Tibial artery (tissue), 4 donors: ENCODE data around the gene MYLK.

Experiments used
- DNase-seq, 2 donors: peaks; one replicate each; pipeline ENCODE4 v3.0.0-alpha.2; 2019
- H3K27ac ChIP-seq, 2 donors: fragments of 200-600 bp; sonication (generic) in 1 of 2; 1 replicate in 1 of 2; 2 replicates in 1 of 2; pipeline ENCODE4 v1.5.1; 2018 to 2019; ENCODE audit warnings: mild to moderate bottlenecking in 1 of 2
- H3K27me3 ChIP-seq, 2 donors: fragments of 200-600 bp; sonication (generic) in 1 of 2; one replicate each; pipeline versions ENCODE4 v1.5.1 to v1.6.0; 2016 to 2019
- H3K36me3 ChIP-seq, 3 donors: fragments of 200-600 bp; sonication (generic) in 2 of 3; one replicate each; pipeline ENCODE4 v1.5.1; 2016 to 2019; ENCODE audit warnings: mild to moderate bottlenecking in 2 of 3
- H3K4me1 ChIP-seq, 4 donors: fragments of 200-600 bp; sonication (generic) in 2 of 4; 1 replicate in 3 of 4; 2 replicates in 1 of 4; pipeline ENCODE4 v1.5.1; 2016 to 2019
- H3K4me3 ChIP-seq, 2 donors: fragments of 200-600 bp; sonication (generic) in 1 of 2; 1 replicate in 1 of 2; 2 replicates in 1 of 2; pipeline ENCODE4 v1.5.1; 2018 to 2019; ENCODE audit warnings: mild to moderate bottlenecking in 2 of 2
- H3K9me3 ChIP-seq, 3 donors: fragments of 200-600 bp; sonication (generic) in 1 of 3; one replicate each; pipeline ENCODE4 v1.5.1; 2016 to 2019
- CTCF ChIP-seq, 2 experiments: fragments of 200-600 bp in 1 of 2; fragments of 450-650 bp in 1 of 2; IDR thresholded peaks; one replicate each; pipeline ENCODE4 v1.5.1; 2017 to 2019; ENCODE audit warnings: antibody characterized with exemption in 2 of 2, mild to moderate bottlenecking in 1 of 2, moderate library complexity in 1 of 2
- intact Hi-C: fragments of 100-400 bp; cut with DNase I; formaldehyde crosslinking; loops from one replicate; pipeline ENCODE4 v1.15.0; 2023; ENCODE audit warnings: low total_unique reads

Gene MYLK

GRCh38 chr3:123678108-123678511 lies 206.0 kb downstream of the MYLK start:
- Histone ChIP-seq H3K9me3 (no peaks in the 10 kb centered on the region), H3K27me3 (no peaks in the 10 kb centered on the region), H3K4me1 (peaks cover 0 to 100% (median 88%) of the 10 kb centered on the region in 4 donors), H3K27ac (peak overlapping the region; percentile 75 to 94), H3K36me3 (peaks cover 44 to 57% (median 44%) of the 10 kb centered on the region in 3 donors), H3K4me3 (peak overlapping the region in 1 of 2 donors; percentile 6)
- no peak for TF ChIP-seq CTCF (IDR thresholded peaks at IDR 0.05)
- intact Hi-C loops, result no loop called here
- no peak for DNase-seq

GRCh38 chr3:123672429-123673146 lies 211.5 kb downstream of the MYLK start:
- H3K4me3 ChIP-seq, result no peak overlapping the region
- peaks cover 28 to 48% (median 34%) of the 10 kb centered on the region in 3 donors for H3K36me3 ChIP-seq
- intact Hi-C loops, result no loop called here
- H3K27me3 ChIP-seq, result no peaks in the 10 kb centered on the region
- peaks cover 0 to 100% (median 75%) of the 10 kb centered on the region in 4 donors for H3K4me1 ChIP-seq
- no peaks in the 10 kb centered on the region for H3K9me3 ChIP-seq
- no peak for TF ChIP-seq CTCF (IDR thresholded peaks at IDR 0.05)
- H3K27ac ChIP-seq, result peak overlapping the region; percentile 75 to 94
- DNase-seq, result no peak

- H3K4me1 ChIP-seq, result peaks cover 0 to 95% (median 59%) of the 10 kb centered on the region in 4 donors
Measured at GRCh38 chr3:123670743-123671142, 213.4 kb downstream of the MYLK start.

GRCh38 chr3:123668906-123669305 lies 215.2 kb downstream of the MYLK start:
- Histone ChIP-seq H3K36me3 (peaks cover 50 to 67% (median 56%) of the 10 kb centered on the region in 3 donors), H3K4me3 (no peak overlapping the region), H3K9me3 (no peaks in the 10 kb centered on the region), H3K27me3 (no peaks in the 10 kb centered on the region), H3K4me1 (peaks cover 0 to 89% (median 43%) of the 10 kb centered on the region in 4 donors), H3K27ac (peak overlapping the region; percentile 75 to 94)
- no peak for TF ChIP-seq CTCF (IDR thresholded peaks at IDR 0.05)
- intact Hi-C loops, result no loop called here
- DNase-seq, result no peak

More at GRCh38 chr3:123670743-123671142, 213.4 kb downstream of the MYLK start:
- no peak for DNase-seq
- Histone ChIP-seq H3K27ac (peak overlapping the region; percentile 75 to 94), H3K27me3 (no peaks in the 10 kb centered on the region), H3K4me3 (no peak overlapping the region), H3K36me3 (peaks cover 33 to 54% (median 41%) of the 10 kb centered on the region in 3 donors), H3K9me3 (no peaks in the 10 kb centered on the region)
- intact Hi-C loops, result no loop called here
- no peak for TF ChIP-seq CTCF (IDR thresholded peaks at IDR 0.05)

GRCh38 chr3:123667784-123668183 lies 216.3 kb downstream of the MYLK start:
- no peak for TF ChIP-seq CTCF (IDR thresholded peaks at IDR 0.05)
- H3K9me3 ChIP-seq, result no peaks in the 10 kb centered on the region
- H3K27me3 ChIP-seq, result no peaks in the 10 kb centered on the region
- H3K4me1 ChIP-seq, result peaks cover 0 to 88% (median 35%) of the 10 kb centered on the region in 4 donors
- DNase-seq, result no peak
- intact Hi-C loops, result no loop called here
- H3K27ac ChIP-seq, result peak overlapping the region; percentile 75 to 94
- peaks cover 56 to 78% (median 68%) of the 10 kb centered on the region in 3 donors for H3K36me3 ChIP-seq
- H3K4me3 ChIP-seq, result no peak overlapping the region
